Brain microvascular endothelial cell (primary cell): ENCODE results near the gene MYH16.
"Not testable (repeated sequence)": the region's sequence is repeated elsewhere in the genome, so short reads cannot be mapped to it uniquely, and the experiment has no call there.

Experiments used
- DNase-seq: peaks from one replicate; pipeline ENCODE4 v3.0.0-alpha.2; 2020
- H3K27ac ChIP-seq: fragments of 250-450 bp; sonication (Bioruptor Pico); 2 replicates; pipeline ENCODE4 v1.5.1; 2020; ENCODE audit warnings: mild to moderate bottlenecking, moderate library complexity
- H3K27me3 ChIP-seq: fragments of 250-450 bp; sonication (Bioruptor Pico); replicated peaks from 2 replicates; pipeline ENCODE4 v1.5.1; 2020; ENCODE audit warnings: mild to moderate bottlenecking
- H3K36me3 ChIP-seq: fragments of 250-450 bp; sonication (Bioruptor Pico); replicated peaks from 2 replicates; pipeline ENCODE4 v1.5.1; 2020; ENCODE audit warnings: mild to moderate bottlenecking
- H3K4me3 ChIP-seq: 2 replicates; pipeline ENCODE4 v1.5.1; 2011; ENCODE audit warnings: low read depth, mild to moderate bottlenecking, control low read depth, low read length, moderate library complexity
- CTCF ChIP-seq: IDR thresholded peaks from 2 replicates; pipeline ENCODE4 v1.5.1; 2011; ENCODE audit warnings: low read depth, mild to moderate bottlenecking, moderate library complexity, low read length, control low read depth, inconsistent platforms; ENCODE audit errors: missing control alignments
- in situ Hi-C: cut with HindIII; loops from 2 replicates; pipeline ENCODE4 v1.10.0; 2017; ENCODE audit warnings: low sequenced_read_pairs, low pct_ligation_motif_present

Gene MYH16

GRCh38 chr7:99261646-99262045, 11.0 kb upstream of the MYH16 start:
- TF ChIP-seq CTCF: no peak
- no peak overlapping the region for H3K27ac ChIP-seq
- in situ Hi-C loops: no loop called here
- H3K4me3 ChIP-seq: no peak overlapping the region
- DNase-seq: no peak
- H3K36me3 ChIP-seq: no peaks in the 10 kb centered on the region
- H3K27me3 ChIP-seq: no peaks in the 10 kb centered on the region

GRCh38 chr7:99265848-99266480, 6.7 kb upstream of the MYH16 start:
- no peak for DNase-seq
- no peak for TF ChIP-seq CTCF
- no peak overlapping the region for H3K4me3 ChIP-seq
- no peaks in the 10 kb centered on the region for H3K27me3 ChIP-seq
- no peak overlapping the region for H3K27ac ChIP-seq
- in situ Hi-C loops: no loop called here
- H3K36me3 ChIP-seq: no peaks in the 10 kb centered on the region

GRCh38 chr7:99267481-99267840, 5.2 kb upstream of the MYH16 start:
- H3K4me3 ChIP-seq: no peak overlapping the region
- in situ Hi-C loops: no loop called here
- peak overlapping the region; percentile 47 for H3K27ac ChIP-seq
- DNase-seq: peak; percentile 89
- no peak for TF ChIP-seq CTCF
- H3K27me3 ChIP-seq: no peaks in the 10 kb centered on the region
- H3K36me3 ChIP-seq: no peaks in the 10 kb centered on the region

- H3K27me3 ChIP-seq: no peaks in the 10 kb centered on the region
- no peak for TF ChIP-seq CTCF
- no peak overlapping the region for H3K4me3 ChIP-seq
- in situ Hi-C loops: no loop called here
- DNase-seq: no peak
- no peaks in the 10 kb centered on the region for H3K36me3 ChIP-seq
- H3K27ac ChIP-seq: peak overlapping the region; percentile 47
Observed at GRCh38 chr7:99267841-99268576, 4.6 kb upstream of the MYH16 start.

GRCh38 chr7:99268577-99268908, 4.1 kb upstream of the MYH16 start:
- Histone ChIP-seq H3K27me3 (no peaks in the 10 kb centered on the region), H3K36me3 (no peaks in the 10 kb centered on the region), H3K4me3 (no peak overlapping the region), H3K27ac (peak overlapping the region; percentile 47)
- TF ChIP-seq CTCF: no peak
- in situ Hi-C loops: no loop called here
- DNase-seq: no peak

- no peak overlapping the region for H3K4me3 ChIP-seq
- in situ Hi-C loops: no loop called here
Observed at GRCh38 chr7:99270702-99271101, 1.9 kb upstream of the MYH16 start.

GRCh38 chr7:99273561-99273960, 922 bp downstream of the MYH16 start:
- in situ Hi-C loops, H3K27ac ChIP-seq, DNase-seq, H3K4me3 ChIP-seq, H3K36me3 ChIP-seq, H3K27me3 ChIP-seq: not testable (repeated sequence)

More at GRCh38 chr7:99270702-99271101, 1.9 kb upstream of the MYH16 start:
- H3K36me3 ChIP-seq: no peaks in the 10 kb centered on the region
- DNase-seq: no peak
- no peak for TF ChIP-seq CTCF
- H3K27me3 ChIP-seq: no peaks in the 10 kb centered on the region
- H3K27ac ChIP-seq: no peak overlapping the region

GRCh38 chr7:99274908-99275307, 2.3 kb downstream of the MYH16 start:
- H3K27me3 ChIP-seq, H3K4me3 ChIP-seq, in situ Hi-C loops: not testable (repeated sequence)

More at GRCh38 chr7:99274908-99275307, 2.3 kb downstream of the MYH16 start:
- not testable (repeated sequence) for DNase-seq, H3K36me3 ChIP-seq, H3K27ac ChIP-seq
